Measurements from ENCODE around the gene ME1.

- TF ChIP-seq CTCF (conservative IDR thresholded peaks at IDR 0.05; ENCODE audit: low read length) (no peak), EZH2phosphoT487 (IDR thresholded peaks at IDR 0.05; ENCODE audit: borderline replicate concordance) (no peak)
Measured at GRCh38 chr6:83432636-83433035, 1.8 kb upstream of the ME1 start.
